SJCRH30 (cell line): ENCODE results near the gene SNRK. TPM values are rescaled to one million over a fixed set of nuclear protein-coding genes. Genes with fewer than 3 reads are reported as not detected.

Source experiments
- DNase-seq, 2 experiments: peaks; one replicate each; pipeline ENCODE4 v3.0.0-alpha.2; 2015 to 2020
- H3K27ac ChIP-seq: fragments of 250-450 bp; sonication (Bioruptor Pico); 2 replicates; pipeline ENCODE4 v1.5.1; 2020; ENCODE audit warnings: mild to moderate bottlenecking, moderate library complexity
- H3K27me3 ChIP-seq: fragments of 250-450 bp; sonication (Bioruptor Pico); 2 replicates; pipeline ENCODE4 v1.5.1; 2020; ENCODE audit warnings: mild to moderate bottlenecking, moderate library complexity
- H3K36me3 ChIP-seq: fragments of 250-450 bp; sonication (Bioruptor Pico); 2 replicates; pipeline ENCODE4 v1.5.1; 2020; ENCODE audit warnings: mild to moderate bottlenecking, moderate library complexity
- H3K4me1 ChIP-seq: fragments of 250-450 bp; sonication (Bioruptor Pico); 2 replicates; pipeline ENCODE4 v1.5.1; 2020; ENCODE audit warnings: mild to moderate bottlenecking, moderate library complexity
- H3K4me3 ChIP-seq: fragments of 250-450 bp; sonication (Bioruptor Pico); 2 replicates; pipeline ENCODE4 v1.5.1; 2020; ENCODE audit warnings: mild to moderate bottlenecking, moderate library complexity
- H3K9me3 ChIP-seq: fragments of 250-450 bp; sonication (Bioruptor Pico); replicated peaks from 2 replicates; pipeline ENCODE4 v1.5.1; 2020; ENCODE audit warnings: mild to moderate bottlenecking, moderate library complexity
- total RNA-seq: library from RNA; depleted of rRNA; stranded (reverse); fragments of >200 nt; shearing (Covaris generic); gene quantifications from 2 replicates; pipeline ENCODE4 v1.2.3, GENCODE V29; 2014

The SNRK gene
- total RNA-seq, 1 experiment from 2014 or later = 12.6 TPM

DNA sequence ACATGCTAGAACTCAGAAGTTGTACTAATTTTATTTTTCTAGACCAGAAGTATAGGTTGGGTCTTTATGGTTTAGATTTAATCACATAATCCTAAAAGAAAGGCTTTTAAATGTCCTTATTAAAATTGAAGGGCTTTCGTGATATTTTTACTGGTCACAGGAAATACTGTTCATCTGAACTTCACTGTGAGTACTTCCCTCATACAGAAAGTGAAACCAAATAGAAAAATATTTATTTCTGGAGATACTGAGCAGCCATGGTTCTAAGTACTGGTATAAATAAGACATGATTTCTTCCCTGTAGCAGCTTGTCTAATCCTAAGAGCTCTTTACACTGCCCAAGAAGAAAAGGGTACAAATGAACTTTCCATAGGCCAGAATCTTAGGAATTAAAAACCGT lies 2.0 kb downstream of the SNRK start:
- Histone ChIP-seq H3K4me1 (no peaks in the 10 kb centered on the region), H3K27me3 (no peaks in the 10 kb centered on the region), H3K36me3 (no peaks in the 10 kb centered on the region), H3K9me3 (no peaks in the 10 kb centered on the region), H3K4me3 (no peak overlapping the region), H3K27ac (no peak overlapping the region)
- DNase-seq = no peak

DNA sequence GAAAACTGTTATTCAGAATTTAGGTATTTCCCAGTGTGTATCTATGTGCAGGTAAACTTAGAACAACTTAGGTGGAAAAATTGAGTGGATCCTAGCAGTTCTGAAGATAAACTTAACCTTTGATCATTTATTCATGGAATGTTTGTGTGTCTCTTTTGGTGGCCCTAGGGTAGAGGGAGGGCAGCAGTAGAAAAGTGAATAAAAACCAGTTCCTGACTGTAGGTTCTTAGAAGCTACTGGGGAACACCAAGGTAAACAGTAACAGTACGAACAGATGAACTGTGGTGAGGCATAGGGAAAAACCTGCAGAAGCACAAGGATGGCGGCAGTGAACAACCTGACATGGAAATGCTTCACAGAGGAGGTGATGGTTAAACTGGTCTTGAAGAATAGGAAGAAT lies 2.5 kb downstream of the SNRK start:
- Histone ChIP-seq H3K27ac (no peak overlapping the region), H3K27me3 (no peaks in the 10 kb centered on the region), H3K4me3 (no peak overlapping the region), H3K4me1 (no peaks in the 10 kb centered on the region), H3K9me3 (no peaks in the 10 kb centered on the region), H3K36me3 (no peaks in the 10 kb centered on the region)
- DNase-seq = no peak

DNA sequence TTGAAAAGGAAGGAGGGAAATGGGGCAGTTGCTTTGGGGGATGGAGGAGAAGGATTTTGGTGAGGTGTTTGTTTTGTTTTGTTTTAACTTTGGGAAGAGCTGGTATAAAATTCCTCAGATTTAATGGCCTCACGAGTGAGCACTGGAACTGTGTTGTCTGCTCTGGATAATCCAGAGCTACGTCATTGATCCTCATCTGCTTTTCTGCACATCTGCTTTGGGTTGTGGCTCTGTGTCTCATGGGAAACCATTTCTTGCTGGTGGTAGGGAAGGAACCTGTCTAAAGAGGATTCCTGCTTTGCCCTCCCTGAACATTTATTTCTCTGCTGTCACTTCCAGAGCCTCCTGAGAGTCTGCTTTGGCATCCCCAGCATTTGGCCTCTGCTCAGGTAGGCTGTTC lies 3.1 kb downstream of the SNRK start:
- Histone ChIP-seq H3K27ac (no peak overlapping the region), H3K27me3 (no peaks in the 10 kb centered on the region), H3K9me3 (no peaks in the 10 kb centered on the region), H3K4me3 (no peak overlapping the region), H3K4me1 (no peaks in the 10 kb centered on the region), H3K36me3 (no peaks in the 10 kb centered on the region)
- no peak for DNase-seq

DNA sequence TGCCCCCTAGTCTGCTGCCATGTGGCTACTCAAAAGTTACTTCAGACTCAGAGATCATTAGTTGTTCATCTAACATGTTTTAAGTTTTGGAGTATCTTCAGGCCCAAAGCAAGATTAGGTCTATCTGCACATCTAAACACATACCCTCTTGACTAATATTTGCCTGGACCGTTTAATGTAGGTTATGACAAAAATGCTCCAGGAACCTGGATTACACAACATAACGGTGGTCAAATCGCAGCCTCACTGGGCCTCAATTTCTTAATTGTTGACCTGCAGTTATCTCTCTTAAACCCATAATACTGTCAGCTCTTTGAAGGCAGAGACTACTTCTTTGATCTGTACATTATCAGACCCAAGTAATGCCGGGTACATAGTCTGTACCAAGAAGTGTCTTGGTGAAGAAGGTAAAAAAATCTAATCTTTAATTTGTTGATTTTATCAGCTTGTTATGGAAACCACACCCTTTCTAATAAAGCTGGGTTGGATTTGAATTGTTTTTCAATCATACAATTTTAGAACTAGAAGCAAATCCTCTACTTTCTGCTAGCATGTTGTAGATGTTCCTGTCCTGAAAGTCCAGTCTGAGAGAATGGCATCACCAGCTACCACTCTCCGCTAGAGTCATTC lies 3.6 kb downstream of the SNRK start:
- H3K4me3 ChIP-seq = no peak overlapping the region
- H3K9me3 ChIP-seq = no peaks in the 10 kb centered on the region

GRCh38 chr3:43290956-43291355 lies 4.6 kb downstream of the SNRK start:
- Histone ChIP-seq H3K9me3 (no peaks in the 10 kb centered on the region), H3K4me1 (no peaks in the 10 kb centered on the region), H3K27me3 (no peaks in the 10 kb centered on the region), H3K36me3 (no peaks in the 10 kb centered on the region), H3K27ac (no peak overlapping the region), H3K4me3 (no peak overlapping the region)
- DNase-seq = no peak

More for the DNA sequence above, 3.6 kb downstream of the SNRK start:
- Histone ChIP-seq H3K27ac (no peak overlapping the region), H3K27me3 (no peaks in the 10 kb centered on the region), H3K4me1 (no peaks in the 10 kb centered on the region), H3K36me3 (no peaks in the 10 kb centered on the region)
- no peak for DNase-seq

GRCh38 chr3:43291546-43291945 lies 5.2 kb downstream of the SNRK start:
- Histone ChIP-seq H3K27me3 (no peaks in the 10 kb centered on the region), H3K36me3 (no peaks in the 10 kb centered on the region), H3K9me3 (no peaks in the 10 kb centered on the region), H3K27ac (no peak overlapping the region), H3K4me1 (no peaks in the 10 kb centered on the region), H3K4me3 (no peak overlapping the region)
- no peak for DNase-seq

DNA sequence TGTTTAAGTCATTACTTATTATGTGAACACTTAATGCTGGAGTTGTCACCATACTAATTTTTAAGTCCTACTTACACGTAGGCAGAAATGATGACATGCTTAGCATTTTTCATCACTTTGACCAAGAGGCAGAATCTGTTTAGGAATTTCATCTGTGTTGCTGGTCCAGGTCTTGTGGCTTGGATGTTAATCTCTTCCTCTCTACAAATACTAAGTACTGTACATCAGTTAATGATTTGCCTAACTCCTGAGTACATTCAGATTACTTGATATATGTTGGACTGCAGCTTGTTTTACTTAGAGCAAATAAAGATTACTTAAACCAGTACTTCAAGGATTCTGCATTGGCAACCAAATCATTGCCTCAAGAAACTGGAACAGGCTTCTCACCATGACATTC lies 8.6 kb downstream of the SNRK start:
- no peaks in the 10 kb centered on the region for H3K27me3 ChIP-seq
- H3K4me1 ChIP-seq = no peaks in the 10 kb centered on the region
- H3K36me3 ChIP-seq = no peaks in the 10 kb centered on the region
- no peak for DNase-seq
- H3K4me3 ChIP-seq = no peak overlapping the region
- no peak overlapping the region for H3K27ac ChIP-seq
- no peaks in the 10 kb centered on the region for H3K9me3 ChIP-seq

DNA sequence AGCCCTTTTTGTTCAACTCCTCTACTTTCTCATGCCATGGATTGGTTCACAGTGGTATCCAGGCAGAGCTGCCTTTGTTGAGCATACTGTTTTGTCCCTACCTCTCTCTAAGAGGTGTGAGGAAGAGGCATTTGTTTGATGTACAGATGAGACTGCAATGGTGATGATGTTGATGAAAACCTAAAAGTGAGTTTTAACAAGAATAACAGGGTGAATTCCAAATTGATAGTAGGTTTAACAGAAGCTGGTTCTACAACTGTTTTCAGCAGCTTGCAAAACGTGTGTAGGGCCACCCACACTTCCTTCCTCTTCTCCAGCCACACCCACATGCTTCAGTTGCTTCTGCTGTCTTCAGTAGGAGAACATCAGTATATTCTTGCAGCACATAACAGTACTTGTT lies 10.2 kb downstream of the SNRK start:
- H3K36me3 ChIP-seq = no peaks in the 10 kb centered on the region
- H3K9me3 ChIP-seq = no peaks in the 10 kb centered on the region
- H3K27ac ChIP-seq = no peak overlapping the region
- no peak overlapping the region for H3K4me3 ChIP-seq
- no peaks in the 10 kb centered on the region for H3K4me1 ChIP-seq
- no peaks in the 10 kb centered on the region for H3K27me3 ChIP-seq
- DNase-seq = no peak

- H3K4me1 ChIP-seq = no peaks in the 10 kb centered on the region
- H3K27me3 ChIP-seq = no peaks in the 10 kb centered on the region
- H3K9me3 ChIP-seq = no peaks in the 10 kb centered on the region
- DNase-seq = no peak
- no peak overlapping the region for H3K27ac ChIP-seq
- no peaks in the 10 kb centered on the region for H3K36me3 ChIP-seq
- no peak overlapping the region for H3K4me3 ChIP-seq
Measured at GRCh38 chr3:43298292-43298691, 12.0 kb downstream of the SNRK start.

GRCh38 chr3:43298761-43299160 lies 12.4 kb downstream of the SNRK start:
- no peak for DNase-seq
- no peaks in the 10 kb centered on the region for H3K27me3 ChIP-seq

DNA sequence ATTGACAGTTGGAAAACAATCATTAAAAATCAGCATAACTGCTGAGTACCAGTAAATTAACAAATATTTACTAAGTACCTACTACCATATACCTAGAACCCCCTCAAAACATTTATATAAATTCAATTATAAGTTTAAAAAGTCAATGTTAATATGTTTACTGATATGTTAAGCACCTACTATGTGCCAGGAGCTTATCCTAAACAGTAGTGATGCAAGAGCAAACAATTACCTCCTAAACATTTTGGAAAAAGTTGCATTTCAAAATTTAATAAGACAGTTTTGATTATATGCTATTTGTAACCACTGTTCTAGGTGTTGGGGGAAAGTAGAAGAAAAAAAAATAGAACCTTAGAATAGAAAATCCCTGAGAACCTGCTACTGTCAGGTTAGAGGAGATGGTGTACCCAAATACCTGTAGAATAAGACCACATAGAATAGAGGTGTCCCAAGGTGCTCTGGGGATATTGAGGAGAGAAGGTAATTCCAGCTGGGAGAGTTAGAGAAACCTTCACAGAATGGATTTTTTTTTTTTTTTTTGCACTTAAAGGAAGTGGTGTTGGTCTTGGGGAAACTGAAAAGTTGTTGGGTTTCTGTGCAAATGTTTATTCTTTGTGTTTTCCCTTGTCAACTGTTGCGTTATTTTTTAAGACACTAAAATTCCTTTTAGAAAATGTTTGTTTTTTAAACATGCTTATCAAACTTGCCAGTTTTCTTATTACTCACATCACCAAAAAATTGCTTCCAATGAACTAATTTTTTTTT lies 16.0 kb downstream of the SNRK start:
- H3K9me3 ChIP-seq = no peaks in the 10 kb centered on the region
- no peak for DNase-seq
- no peaks in the 10 kb centered on the region for H3K36me3 ChIP-seq
- no peak overlapping the region for H3K4me3 ChIP-seq
- H3K27me3 ChIP-seq = no peaks in the 10 kb centered on the region
- H3K27ac ChIP-seq = no peak overlapping the region
- H3K4me1 ChIP-seq = no peaks in the 10 kb centered on the region

More at GRCh38 chr3:43298761-43299160, 12.4 kb downstream of the SNRK start:
- Histone ChIP-seq H3K36me3 (no peaks in the 10 kb centered on the region), H3K27ac (no peak overlapping the region), H3K9me3 (no peaks in the 10 kb centered on the region), H3K4me1 (no peaks in the 10 kb centered on the region), H3K4me3 (no peak overlapping the region)

DNA sequence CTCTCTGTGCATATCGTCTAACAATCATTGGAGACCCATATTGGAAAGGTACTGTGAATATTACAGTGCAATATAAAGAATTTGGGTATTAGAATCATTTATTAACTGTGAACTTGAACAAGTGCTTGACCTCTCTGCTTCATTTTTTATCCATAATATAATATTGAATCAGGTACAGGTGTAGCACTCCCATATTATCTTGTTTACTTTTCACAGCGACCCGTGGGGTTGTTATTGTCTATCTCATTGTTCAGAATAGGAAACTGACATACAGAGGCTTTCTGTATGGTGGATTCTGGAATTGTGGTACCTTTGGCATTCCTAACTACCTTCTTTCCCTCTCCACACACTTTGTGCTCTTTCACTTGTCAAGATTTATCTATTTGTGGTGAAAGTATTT lies 17.8 kb downstream of the SNRK start:
- Histone ChIP-seq H3K27ac (no peak overlapping the region), H3K4me1 (no peaks in the 10 kb centered on the region), H3K27me3 (no peaks in the 10 kb centered on the region), H3K9me3 (no peaks in the 10 kb centered on the region), H3K36me3 (no peaks in the 10 kb centered on the region), H3K4me3 (no peak overlapping the region)
- DNase-seq = no peak

- no peak for DNase-seq
- H3K4me3 ChIP-seq = no peak overlapping the region
- H3K36me3 ChIP-seq = no peaks in the 10 kb centered on the region
- no peak overlapping the region for H3K27ac ChIP-seq
- H3K9me3 ChIP-seq = no peaks in the 10 kb centered on the region
- no peaks in the 10 kb centered on the region for H3K4me1 ChIP-seq
- H3K27me3 ChIP-seq = no peaks in the 10 kb centered on the region
Measured at GRCh38 chr3:43307226-43307625, 20.9 kb downstream of the SNRK start.

DNA sequence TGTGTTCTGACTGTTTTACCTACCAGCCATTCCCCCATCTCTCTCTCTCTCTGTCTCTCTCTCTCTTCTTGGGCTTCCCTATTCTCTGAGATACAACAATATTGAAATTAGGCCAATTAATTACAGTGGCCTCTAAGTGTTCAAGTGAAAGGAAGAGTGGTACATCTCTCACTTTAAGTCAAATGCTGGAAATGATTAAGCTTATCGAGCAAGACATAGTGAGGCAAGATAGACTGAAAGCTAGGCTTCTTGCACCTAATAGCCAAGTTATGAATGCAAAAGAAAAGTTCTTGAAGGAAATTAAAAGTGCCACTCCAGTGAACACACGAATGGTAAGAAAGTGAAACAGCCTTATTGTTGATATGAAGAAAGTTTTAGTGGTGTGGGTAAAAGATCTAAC lies 21.3 kb downstream of the SNRK start:
- Histone ChIP-seq H3K9me3 (no peaks in the 10 kb centered on the region), H3K27ac (no peak overlapping the region), H3K4me3 (no peak overlapping the region), H3K4me1 (no peaks in the 10 kb centered on the region), H3K36me3 (no peaks in the 10 kb centered on the region), H3K27me3 (no peaks in the 10 kb centered on the region)
- DNase-seq = no peak

GRCh38 chr3:43309372-43310305 lies 23.3 kb downstream of the SNRK start:
- Histone ChIP-seq H3K27me3 (no peaks in the 10 kb centered on the region), H3K36me3 (no peaks in the 10 kb centered on the region), H3K27ac (no peak overlapping the region), H3K9me3 (no peaks in the 10 kb centered on the region), H3K4me3 (no peak overlapping the region), H3K4me1 (no peaks in the 10 kb centered on the region)
- DNase-seq = no peak
